Measurements from ENCODE around the gene SOX5. TPM values are rescaled to one million over a fixed set of nuclear protein-coding genes. Genes with fewer than 3 reads are reported as not detected.

SOX5 gene
- total and polyA plus RNA-seq, 2 of the 8 experiments (the other 6 are each of a cell fraction or from before 2014, with no cell fraction given), result 2.2 to 2.6 TPM

- Histone ChIP-seq H4K8ac (ENCODE audit: extremely low read depth, insufficient read depth, low read length) (no peak overlapping the region), H4K91ac (replicated peaks; ENCODE audit: insufficient read length, low read length) (no peak overlapping the region), H3K27me3 (replicated peaks in 1 of 4; ENCODE audit: control insufficient read depth in 3 of 4, extremely low read depth in 1 of 4, insufficient read depth in 3 of 4, low read length in 3 of 4) (no peaks in the 10 kb centered on the region), H3K36me3 (ENCODE audit: control insufficient read depth in 2 of 4, insufficient read depth in 4 of 4, low read length in 3 of 4) (no peaks in the 10 kb centered on the region), H3K14ac (ENCODE audit: insufficient read length) (no peak overlapping the region), H4K20me1 (replicated peaks in 1 of 2; ENCODE audit: control insufficient read depth in 1 of 2, insufficient read depth in 2 of 2, low read length in 2 of 2) (no peaks in the 10 kb centered on the region), H3K4me1 (replicated peaks in 1 of 4; ENCODE audit: control insufficient read depth in 3 of 4, insufficient read depth in 4 of 4, low read length in 3 of 4) (peaks cover 0 to 3% (median 2%) of the 10 kb centered on the region in 4 experiments; a peak in 3 of 7 replicates), H2BK120ac (replicated peaks; ENCODE audit: low read depth, low read length) (no peak overlapping the region), H2BK5ac (ENCODE audit: low read depth, low read length) (no peak overlapping the region), H2BK20ac (ENCODE audit: low read length) (no peak overlapping the region), H2BK12ac (ENCODE audit: low read depth, low read length) (no peak overlapping the region), H3K56ac (replicated peaks; ENCODE audit: insufficient read length, low read depth, low read length) (no peak overlapping the region), H3K79me2 (ENCODE audit: control insufficient read depth in 1 of 2, insufficient read depth in 2 of 2, low read length in 2 of 2) (no peaks in the 10 kb centered on the region), H3K27ac (ENCODE audit: low read depth, low read length) (no peak overlapping the region), H3K79me1 (ENCODE audit: low read depth, low read length) (no peaks in the 10 kb centered on the region), H3K18ac (ENCODE audit: extremely low read depth, low read length) (no peak overlapping the region), H3K4ac (replicated peaks; ENCODE audit: insufficient read length, low read depth, low read length) (no peak overlapping the region), H2AK5ac (ENCODE audit: low read depth, low read length) (no peak overlapping the region), H2AFZ (ENCODE audit: low read length) (no peak overlapping the region), H3K4me2 (ENCODE audit: insufficient read depth in 1 of 2, low read depth in 2 of 2, low read length in 2 of 2) (no peak overlapping the region), H3K23ac (ENCODE audit: insufficient read length) (no peak overlapping the region), H3K9me3 (ENCODE audit: insufficient read depth in 2 of 2, low read depth in 1 of 2, low read length in 1 of 2) (no peaks in the 10 kb centered on the region), H3K23me2 (ENCODE audit: low read depth, low read length) (no peaks in the 10 kb centered on the region), H4K5ac (ENCODE audit: insufficient read length, low read depth, low read length) (no peak overlapping the region), H3K9ac (replicated peaks in 1 of 4; ENCODE audit: extremely low read depth in 1 of 4, low read depth in 3 of 4, low read length in 3 of 4) (no peak overlapping the region), H3K4me3 (ENCODE audit: extremely low read depth in 1 of 4, insufficient read depth in 2 of 4, low read depth in 3 of 4, low read length in 4 of 4) (no peak overlapping the region), H2BK15ac (ENCODE audit: low read length) (no peak overlapping the region)
- ChIA-PET CTCF (ENCODE audit: partially characterized antibody) (no interaction called here), POLR2A (ENCODE audit: partially characterized antibody) (no interaction called here)
- TF ChIP-seq CBX8 (IDR thresholded peaks at IDR 0.05; ENCODE audit: borderline replicate concordance, low read depth, low read length) (no peak), BRCA1 (IDR thresholded peaks at IDR 0.05; ENCODE audit: low read depth, low read length) (no peak), HDAC6 (IDR thresholded peaks at IDR 0.05; ENCODE audit: low read depth, low read length) (no peak), ATF2 (IDR thresholded peaks at IDR 0.05; ENCODE audit: low read length) (no peak), SIX5 (IDR thresholded peaks at IDR 0.05; ENCODE audit: low read depth, low read length) (no peak), KDM4A (IDR thresholded peaks at IDR 0.05; ENCODE audit: low read depth, low read length, severe bottlenecking) (no peak), SP2 (IDR thresholded peaks at IDR 0.05; ENCODE audit: low read length) (no peak), NANOG (IDR thresholded peaks at IDR 0.05; ENCODE audit: insufficient read depth, low read depth, low read length, poor library complexity, severe bottlenecking) (no peak), CBX5 (IDR thresholded peaks at IDR 0.05; ENCODE audit: low read depth, low read length) (no peak), SIN3A (conservative IDR thresholded peaks at IDR 0.05 in 1 of 2, IDR thresholded peaks at IDR 0.05 in 1 of 2; ENCODE audit: low read depth in 1 of 2, low read length in 2 of 2) (no peak)
- TF ChIP-seq, protein P1, sequence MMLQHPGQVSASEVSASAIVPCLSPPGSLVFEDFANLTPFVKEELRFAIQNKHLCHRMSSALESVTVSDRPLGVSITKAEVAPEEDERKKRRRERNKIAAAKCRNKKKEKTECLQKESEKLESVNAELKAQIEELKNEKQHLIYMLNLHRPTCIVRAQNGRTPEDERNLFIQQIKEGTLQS (IDR thresholded peaks at IDR 0.05; ENCODE audit: insufficient read depth, low read depth, low read length), result no peak
- no peak for FAIRE-seq
- no peak for DNase-seq (ENCODE audit: low read depth in 1 of 2, low spot score in 2 of 2)
- whole genome bisulfite sequencing, 2 experiments (ENCODE audit: extremely low coverage in 1 of 2, insufficient coverage in 1 of 2, insufficient read length in 1 of 2, insufficient replicate concordance in 2 of 2, low coverage in 1 of 2, low lambda C conversion rate in 2 of 2, missing lambda C conversion rate in 1 of 2), result 90% methylated on average over 3 of the region's 3 CpGs; no CpG with 5 or more reads in 1 of the 2 experiments
Measured at GRCh38 chr12:23626791-23627190, 322.7 kb downstream of the SOX5 start.
